Osteoblast (primary cell): Measurements from ENCODE around the gene RUNX3. TPM values are rescaled to one million over a fixed set of nuclear protein-coding genes. Genes with fewer than 3 reads are reported as not detected.

ENCODE experiments used
- DNase-seq: peaks from one replicate; pipeline ENCODE4 v3.0.0; 2011; ENCODE audit warnings: low spot score, mixed read lengths; ENCODE audit not compliant: insufficient read length; ENCODE audit errors: missing footprints
- H2AFZ ChIP-seq: 2 replicates; pipeline ENCODE4 v1.6.0; 2011; ENCODE audit warnings: mild to moderate bottlenecking, low read length
- H3K27ac ChIP-seq: 2 replicates; pipeline ENCODE4 v1.5.1; 2011; ENCODE audit warnings: mild to moderate bottlenecking, low read depth, low read length, moderate library complexity
- H3K27me3 ChIP-seq: 2 replicates; pipeline ENCODE4 v1.6.0; 2012; ENCODE audit warnings: mild to moderate bottlenecking, control low read depth, inconsistent platforms, low read length, moderate library complexity; ENCODE audit not compliant: insufficient read depth
- H3K36me3 ChIP-seq: 2 replicates; pipeline ENCODE4 v1.5.1; 2011; ENCODE audit warnings: mild to moderate bottlenecking, low read length, control low read depth, moderate library complexity; ENCODE audit not compliant: insufficient read depth
- H3K4me1 ChIP-seq: 2 replicates; pipeline ENCODE4 v1.5.1; 2011; ENCODE audit warnings: mild to moderate bottlenecking, low read length, control low read depth, moderate library complexity; ENCODE audit not compliant: insufficient read depth
- H3K4me2 ChIP-seq: 2 replicates; pipeline ENCODE4 v1.6.0; 2011; ENCODE audit warnings: mild to moderate bottlenecking, low read length; ENCODE audit not compliant: insufficient read depth
- H3K4me3 ChIP-seq: fragments of 200-600 bp; sonication (generic); 3 replicates; pipeline ENCODE4 v1.5.1; 2012; ENCODE audit warnings: mild to moderate bottlenecking, low read length, inconsistent platforms; ENCODE audit not compliant: insufficient read depth
- H3K79me2 ChIP-seq: 2 replicates; pipeline ENCODE4 v1.6.0; 2012; ENCODE audit warnings: mild to moderate bottlenecking, low read length, control low read depth, inconsistent platforms; ENCODE audit not compliant: insufficient read depth
- H3K9me3 ChIP-seq: 2 replicates; pipeline ENCODE4 v1.5.1; 2011; ENCODE audit warnings: low read depth, low read length, control low read depth
- H4K20me1 ChIP-seq: 2 replicates; pipeline ENCODE4 v1.6.0; 2012; ENCODE audit warnings: mild to moderate bottlenecking, low read length, control low read depth; ENCODE audit not compliant: insufficient read depth
- total RNA-seq: library from RNA; depleted of rRNA; stranded (reverse); fragments of >200 nt; gene quantifications from 2 replicates; pipeline ENCODE4 v1.2.3, GENCODE V29; 2012
- TF ChIP-seq, protein P1 (sequence below): IDR thresholded peaks from 2 replicates; pipeline ENCODE4 v1.5.1; 2011; ENCODE audit warnings: mild to moderate bottlenecking, low read depth, low read length, moderate library complexity; ENCODE audit errors: extremely low read depth

The RUNX3 gene
- total RNA-seq, 1 donor, result 3.6 TPM

DNA sequence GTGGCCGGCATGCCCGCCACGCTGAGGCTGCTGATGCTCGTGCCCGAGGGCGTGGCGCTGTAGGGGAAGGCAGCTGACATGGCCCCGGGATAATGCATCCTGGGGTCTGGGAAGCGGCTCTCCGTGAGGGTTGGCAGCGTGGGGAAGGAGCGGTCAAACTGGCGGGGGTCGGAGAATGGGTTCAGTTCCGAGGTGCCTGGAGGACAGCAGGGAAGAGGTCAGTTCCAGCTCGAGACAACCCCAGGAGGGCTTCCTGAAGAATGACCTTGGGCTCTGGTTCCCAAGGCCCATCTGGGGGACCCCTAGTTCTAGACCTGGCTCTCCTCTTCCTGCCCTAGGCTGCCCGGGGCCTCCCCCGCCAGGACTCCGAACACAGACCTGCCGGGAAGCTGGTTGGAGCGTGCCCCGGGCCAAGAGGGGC lies 27.6 kb downstream of the RUNX3 start:
- peak; percentile 67 for DNase-seq
- Histone ChIP-seq H3K4me3 (no peak overlapping the region), H3K4me2 (no peak overlapping the region), H3K27me3 (no peaks in the 10 kb centered on the region), H3K79me2 (no peaks in the 10 kb centered on the region), H4K20me1 (no peaks in the 10 kb centered on the region), H3K9me3 (no peaks in the 10 kb centered on the region), H3K4me1 (no peaks in the 10 kb centered on the region), H2AFZ (no peak overlapping the region), H3K27ac (no peak overlapping the region), H3K36me3 (no peaks in the 10 kb centered on the region)
- TF ChIP-seq, protein P1, sequence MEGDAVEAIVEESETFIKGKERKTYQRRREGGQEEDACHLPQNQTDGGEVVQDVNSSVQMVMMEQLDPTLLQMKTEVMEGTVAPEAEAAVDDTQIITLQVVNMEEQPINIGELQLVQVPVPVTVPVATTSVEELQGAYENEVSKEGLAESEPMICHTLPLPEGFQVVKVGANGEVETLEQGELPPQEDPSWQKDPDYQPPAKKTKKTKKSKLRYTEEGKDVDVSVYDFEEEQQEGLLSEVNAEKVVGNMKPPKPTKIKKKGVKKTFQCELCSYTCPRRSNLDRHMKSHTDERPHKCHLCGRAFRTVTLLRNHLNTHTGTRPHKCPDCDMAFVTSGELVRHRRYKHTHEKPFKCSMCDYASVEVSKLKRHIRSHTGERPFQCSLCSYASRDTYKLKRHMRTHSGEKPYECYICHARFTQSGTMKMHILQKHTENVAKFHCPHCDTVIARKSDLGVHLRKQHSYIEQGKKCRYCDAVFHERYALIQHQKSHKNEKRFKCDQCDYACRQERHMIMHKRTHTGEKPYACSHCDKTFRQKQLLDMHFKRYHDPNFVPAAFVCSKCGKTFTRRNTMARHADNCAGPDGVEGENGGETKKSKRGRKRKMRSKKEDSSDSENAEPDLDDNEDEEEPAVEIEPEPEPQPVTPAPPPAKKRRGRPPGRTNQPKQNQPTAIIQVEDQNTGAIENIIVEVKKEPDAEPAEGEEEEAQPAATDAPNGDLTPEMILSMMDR, result no peak

DNA sequence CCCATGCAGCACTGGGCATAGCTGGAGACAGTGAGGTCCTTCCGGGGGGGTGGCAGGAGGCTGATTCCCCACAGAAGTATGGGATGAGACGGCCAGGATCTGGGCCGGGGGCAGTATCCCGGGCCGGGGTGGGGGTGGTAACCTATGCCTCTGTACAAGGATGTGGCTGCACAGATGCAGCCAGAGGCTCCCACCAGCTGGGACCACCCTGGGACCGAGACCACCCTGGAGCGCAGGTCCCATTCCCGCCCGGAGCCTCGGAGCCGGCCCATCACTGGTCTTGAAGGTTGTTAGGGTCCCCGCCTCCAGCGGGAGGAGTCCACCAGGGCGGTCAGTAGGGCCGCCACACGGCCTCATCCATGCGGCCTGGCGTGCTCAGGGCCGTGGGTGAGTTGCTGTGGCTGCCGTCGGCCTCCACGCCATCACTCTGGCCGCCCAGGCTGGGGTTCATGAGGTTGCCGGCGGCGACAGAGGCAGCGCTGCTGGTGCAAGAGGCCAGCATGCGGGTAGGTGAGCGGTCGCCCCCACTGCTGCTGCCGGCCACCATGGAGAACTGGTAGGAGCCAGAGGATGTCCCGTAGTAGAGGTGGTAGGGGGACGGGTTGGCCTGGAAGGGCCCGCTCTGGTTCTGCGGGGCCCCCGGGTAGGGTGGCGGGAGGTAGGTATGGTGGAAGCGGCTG lies 28.1 kb downstream of the RUNX3 start:
- TF ChIP-seq, protein P1, result no peak
- Histone ChIP-seq H3K4me3 (no peak overlapping the region), H3K4me1 (no peaks in the 10 kb centered on the region), H3K9me3 (no peaks in the 10 kb centered on the region), H3K79me2 (no peaks in the 10 kb centered on the region), H3K4me2 (no peak overlapping the region), H4K20me1 (no peaks in the 10 kb centered on the region), H3K36me3 (no peaks in the 10 kb centered on the region), H2AFZ (no peak overlapping the region), H3K27me3 (no peaks in the 10 kb centered on the region), H3K27ac (no peak overlapping the region)
- DNase-seq, result peak; percentile 81

DNA sequence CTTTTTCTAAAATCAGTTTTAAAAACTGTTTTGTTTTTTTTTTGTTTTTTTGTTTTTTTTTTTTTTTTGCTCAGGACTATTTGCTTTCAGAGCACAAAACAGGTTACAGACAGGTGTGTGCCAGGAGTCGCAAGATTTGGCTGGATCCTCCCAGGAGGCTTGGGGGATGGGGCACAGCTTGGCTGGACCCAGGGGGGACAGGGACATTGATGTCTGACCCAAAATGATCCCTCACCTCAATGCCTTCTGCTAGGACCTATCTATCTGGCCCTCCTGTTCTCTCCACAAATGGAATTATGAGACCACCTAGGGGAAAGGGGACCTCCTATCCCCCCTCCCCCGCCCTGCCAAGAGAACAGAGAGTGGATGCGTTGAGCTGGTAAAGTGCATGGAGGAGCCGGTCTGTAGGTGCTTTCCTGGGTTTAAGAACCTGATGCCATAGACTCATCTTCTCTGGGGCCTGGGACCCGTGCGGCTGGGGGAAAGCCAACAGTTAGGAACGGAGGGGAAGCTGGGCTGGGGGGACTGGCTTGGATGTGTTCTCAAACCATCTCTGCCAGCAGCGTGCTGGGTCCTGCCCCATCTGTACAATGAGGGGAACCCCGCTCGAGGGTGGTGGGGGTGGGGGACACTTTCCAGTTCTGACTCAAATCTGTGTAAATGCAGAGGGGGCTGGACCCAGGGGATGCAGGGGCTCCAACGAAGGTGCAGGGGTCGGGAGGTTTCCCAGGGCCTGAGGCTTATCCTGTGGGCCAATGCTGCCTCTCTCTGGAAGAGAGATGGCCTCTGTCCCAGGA lies 28.9 kb downstream of the RUNX3 start:
- no peaks in the 10 kb centered on the region for H3K4me1 ChIP-seq
- H3K4me3 ChIP-seq, result no peak overlapping the region
- DNase-seq, result peak; percentile 70
- H3K9me3 ChIP-seq, result no peaks in the 10 kb centered on the region
- no peak overlapping the region for H3K4me2 ChIP-seq
- no peak overlapping the region for H3K27ac ChIP-seq
- no peaks in the 10 kb centered on the region for H3K36me3 ChIP-seq
- no peaks in the 10 kb centered on the region for H3K79me2 ChIP-seq
- no peaks in the 10 kb centered on the region for H3K27me3 ChIP-seq
- no peak overlapping the region for H2AFZ ChIP-seq
- TF ChIP-seq, protein P1, result no peak
- H4K20me1 ChIP-seq, result no peaks in the 10 kb centered on the region

DNA sequence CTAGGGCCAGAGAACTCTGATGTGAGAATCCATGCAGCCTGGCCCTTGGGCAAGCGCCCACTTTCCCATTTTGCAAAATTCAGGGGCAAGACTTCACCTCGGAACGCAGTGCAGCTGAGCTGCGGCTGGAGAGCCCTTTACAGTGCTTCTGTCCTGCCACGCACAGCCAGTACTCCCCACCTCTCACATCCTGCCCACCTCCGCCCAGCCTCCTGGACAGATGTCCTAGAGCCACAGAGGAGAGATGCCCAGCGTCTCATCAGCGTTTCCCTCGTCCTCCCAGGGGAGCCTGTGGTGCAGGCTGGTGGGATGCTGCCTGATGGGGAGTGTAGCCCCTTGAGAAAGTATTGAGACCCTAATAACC lies 29.6 kb downstream of the RUNX3 start:
- no peak overlapping the region for H3K4me3 ChIP-seq
- no peaks in the 10 kb centered on the region for H4K20me1 ChIP-seq
- H3K27ac ChIP-seq, result no peak overlapping the region
- H3K9me3 ChIP-seq, result no peaks in the 10 kb centered on the region
- no peaks in the 10 kb centered on the region for H3K79me2 ChIP-seq
- H3K27me3 ChIP-seq, result no peaks in the 10 kb centered on the region
- no peaks in the 10 kb centered on the region for H3K36me3 ChIP-seq
- no peak overlapping the region for H3K4me2 ChIP-seq
- TF ChIP-seq, protein P1, result no peak
- H2AFZ ChIP-seq, result no peak overlapping the region
- H3K4me1 ChIP-seq, result no peaks in the 10 kb centered on the region
- peak; percentile 72 for DNase-seq
